ENCODE measurements around the gene RABGAP1L.

RABGAP1L gene

GRCh38 chr1:174425121-174425520 lies 265.8 kb downstream of the RABGAP1L start:
- Histone ChIP-seq H3K79me2 (ENCODE audit: low read length) (no peaks in the 10 kb centered on the region), H3K4me3 (ENCODE audit: low read length) (no peak overlapping the region), H3K27ac (ENCODE audit: low read length) (no peak overlapping the region), H3K9ac (ENCODE audit: low read length) (no peak overlapping the region), H3K27me3 (ENCODE audit: low read depth, low read length) (no peaks in the 10 kb centered on the region), H3K9me3 (ENCODE audit: insufficient read depth, low read length) (no peaks in the 10 kb centered on the region), H3K36me3 (replicated peaks; ENCODE audit: low read depth, low read length) (no peaks in the 10 kb centered on the region), H3K4me2 (ENCODE audit: low read length) (no peak overlapping the region), H3K4me1 (ENCODE audit: low read length) (peaks cover 5% of the 10 kb centered on the region; the same call in 1 of the 2 replicates), H2AFZ (ENCODE audit: low read depth, low read length) (no peak overlapping the region), H4K20me1 (ENCODE audit: insufficient read depth, low read length) (no peaks in the 10 kb centered on the region)
- no peak for TF ChIP-seq CTCF (IDR thresholded peaks at IDR 0.05; ENCODE audit: low read depth, low read length)
- TF ChIP-seq EZH2phosphoT487 (IDR thresholded peaks at IDR 0.05; ENCODE audit: low read depth), result no peak

- peaks cover 5% of the 10 kb centered on the region; the same call in 1 of the 2 replicates for H3K4me1 ChIP-seq (ENCODE audit: low read length)
- H3K4me3 ChIP-seq (ENCODE audit: low read length), result no peak overlapping the region
- H3K9me3 ChIP-seq (ENCODE audit: insufficient read depth, low read length), result no peaks in the 10 kb centered on the region
- H3K4me2 ChIP-seq (ENCODE audit: low read length), result no peak overlapping the region
- no peaks in the 10 kb centered on the region for H3K27me3 ChIP-seq (ENCODE audit: low read depth, low read length)
- H3K9ac ChIP-seq (ENCODE audit: low read length), result no peak overlapping the region
- H4K20me1 ChIP-seq (ENCODE audit: insufficient read depth, low read length), result no peaks in the 10 kb centered on the region
- H2AFZ ChIP-seq (ENCODE audit: low read depth, low read length), result no peak overlapping the region
- H3K79me2 ChIP-seq (ENCODE audit: low read length), result no peaks in the 10 kb centered on the region
- H3K36me3 ChIP-seq (replicated peaks; ENCODE audit: low read depth, low read length), result no peaks in the 10 kb centered on the region
- TF ChIP-seq CTCF (IDR thresholded peaks at IDR 0.05; ENCODE audit: low read depth, low read length) (no peak), EZH2phosphoT487 (IDR thresholded peaks at IDR 0.05; ENCODE audit: low read depth) (no peak)
- no peak overlapping the region for H3K27ac ChIP-seq (ENCODE audit: low read length)
Measured at GRCh38 chr1:174426153-174426552, 266.8 kb downstream of the RABGAP1L start.

DNA sequence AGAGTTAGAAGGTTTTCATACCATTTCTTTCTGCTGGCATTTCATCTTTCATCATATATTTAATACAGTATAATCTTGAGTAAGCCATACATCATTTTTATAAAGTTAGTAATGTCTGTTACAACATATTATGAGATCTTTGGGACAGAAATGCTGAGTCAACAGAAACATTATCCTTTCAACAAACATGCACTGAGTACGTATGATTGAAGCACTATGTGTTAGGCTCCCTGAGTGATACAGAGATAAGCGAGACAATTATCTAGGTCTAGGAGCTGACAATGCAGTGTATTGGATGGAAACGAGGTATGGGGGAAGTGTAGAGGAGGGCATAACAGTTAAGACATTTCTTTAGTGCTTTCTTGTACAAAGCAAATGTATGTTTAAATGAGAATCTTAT lies 268.7 kb downstream of the RABGAP1L start:
- Histone ChIP-seq H3K79me2 (ENCODE audit: low read length) (no peaks in the 10 kb centered on the region), H2AFZ (ENCODE audit: low read depth, low read length) (no peak overlapping the region), H3K27me3 (ENCODE audit: low read depth, low read length) (no peaks in the 10 kb centered on the region), H3K4me2 (ENCODE audit: low read length) (no peak overlapping the region), H3K4me3 (ENCODE audit: low read length) (no peak overlapping the region), H3K9ac (ENCODE audit: low read length) (no peak overlapping the region), H3K27ac (ENCODE audit: low read length) (no peak overlapping the region), H4K20me1 (ENCODE audit: insufficient read depth, low read length) (no peaks in the 10 kb centered on the region), H3K4me1 (ENCODE audit: low read length) (peaks cover 5% of the 10 kb centered on the region; the same call in 1 of the 2 replicates), H3K9me3 (ENCODE audit: insufficient read depth, low read length) (no peaks in the 10 kb centered on the region), H3K36me3 (replicated peaks; ENCODE audit: low read depth, low read length) (no peaks in the 10 kb centered on the region)
- TF ChIP-seq CTCF (IDR thresholded peaks at IDR 0.05; ENCODE audit: low read depth, low read length) (no peak), EZH2phosphoT487 (IDR thresholded peaks at IDR 0.05; ENCODE audit: low read depth) (no peak)

DNA sequence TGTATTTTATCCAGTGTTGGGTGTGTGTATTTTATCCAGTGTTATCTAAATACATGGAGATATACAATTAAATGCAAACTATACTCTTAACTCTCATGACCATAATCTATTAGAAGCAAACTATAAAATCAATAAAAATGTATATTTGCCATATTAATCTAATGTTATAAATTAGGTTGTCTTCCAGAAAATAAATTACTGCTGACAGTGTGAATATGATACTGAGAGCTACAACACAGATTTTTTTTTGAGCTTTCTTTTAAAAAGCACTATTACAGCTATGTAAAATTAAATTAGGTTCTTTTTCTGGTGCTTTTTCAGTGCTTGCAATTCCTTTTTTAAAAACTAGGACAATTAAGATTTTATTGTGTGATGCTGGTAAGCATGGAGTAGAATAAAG lies 269.4 kb downstream of the RABGAP1L start:
- Histone ChIP-seq H3K9ac (ENCODE audit: low read length) (no peak overlapping the region), H3K27ac (ENCODE audit: low read length) (no peak overlapping the region), H3K9me3 (ENCODE audit: insufficient read depth, low read length) (no peaks in the 10 kb centered on the region), H3K79me2 (ENCODE audit: low read length) (no peaks in the 10 kb centered on the region), H3K4me1 (ENCODE audit: low read length) (peaks cover 5% of the 10 kb centered on the region; the same call in 1 of the 2 replicates), H2AFZ (ENCODE audit: low read depth, low read length) (no peak overlapping the region), H3K36me3 (replicated peaks; ENCODE audit: low read depth, low read length) (no peaks in the 10 kb centered on the region), H3K4me2 (ENCODE audit: low read length) (no peak overlapping the region), H3K27me3 (ENCODE audit: low read depth, low read length) (no peaks in the 10 kb centered on the region), H4K20me1 (ENCODE audit: insufficient read depth, low read length) (no peaks in the 10 kb centered on the region), H3K4me3 (ENCODE audit: low read length) (no peak overlapping the region)
- TF ChIP-seq EZH2phosphoT487 (IDR thresholded peaks at IDR 0.05; ENCODE audit: low read depth) (no peak), CTCF (IDR thresholded peaks at IDR 0.05; ENCODE audit: low read depth, low read length) (no peak)
